Upper lobe of left lung (tissue), 4 donors: ENCODE measurements around the gene TGIF1.

Experiments used
- POLR2A ChIP-seq, 4 donors: fragments of 450-650 bp; IDR thresholded peaks; one replicate each; pipeline ENCODE4 v1.5.1; 2016 to 2017; ENCODE audit warnings: antibody characterized with exemption in 4 of 4, mild to moderate bottlenecking in 2 of 4
- POLR2AphosphoS5 ChIP-seq, 2 donors: sonication (generic); formaldehyde crosslinking; IDR thresholded peaks; one replicate each; pipeline ENCODE4 v1.5.1; 2017; ENCODE audit warnings: antibody characterized with exemption in 2 of 2
- TF ChIP-seq, protein P1 (sequence below), 6 experiments: fragments of 450-650 bp in 4 of 6; fragments of 200-600 bp in 2 of 6; sonication (generic) in 2 of 6; IDR thresholded peaks; one replicate each; pipeline ENCODE4 v1.5.1; 2016 to 2019; ENCODE audit warnings: antibody characterized with exemption in 6 of 6

DNA sequence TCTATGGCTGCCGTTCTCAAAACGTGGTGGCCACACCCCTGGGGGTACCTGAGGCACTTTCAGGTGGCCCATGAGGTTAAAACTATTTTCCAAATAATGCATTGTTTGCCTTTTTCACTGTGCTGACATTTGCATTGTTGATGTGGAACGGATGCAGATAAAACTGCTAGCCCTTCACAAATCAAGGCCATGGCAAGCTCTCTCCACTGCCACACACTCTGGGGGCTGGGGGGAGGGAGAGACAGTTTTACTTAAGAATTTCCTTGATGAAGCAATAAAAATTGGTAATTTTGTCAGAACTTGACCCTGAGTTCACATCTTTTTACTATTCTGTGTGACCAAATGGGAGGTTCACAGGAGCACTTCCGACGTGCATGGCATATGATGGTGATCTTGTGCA, 22.0 kb upstream of the TGIF1 start:
- no peak for TF ChIP-seq POLR2A (IDR thresholded peaks at IDR 0.05)
- TF ChIP-seq, protein P1, sequence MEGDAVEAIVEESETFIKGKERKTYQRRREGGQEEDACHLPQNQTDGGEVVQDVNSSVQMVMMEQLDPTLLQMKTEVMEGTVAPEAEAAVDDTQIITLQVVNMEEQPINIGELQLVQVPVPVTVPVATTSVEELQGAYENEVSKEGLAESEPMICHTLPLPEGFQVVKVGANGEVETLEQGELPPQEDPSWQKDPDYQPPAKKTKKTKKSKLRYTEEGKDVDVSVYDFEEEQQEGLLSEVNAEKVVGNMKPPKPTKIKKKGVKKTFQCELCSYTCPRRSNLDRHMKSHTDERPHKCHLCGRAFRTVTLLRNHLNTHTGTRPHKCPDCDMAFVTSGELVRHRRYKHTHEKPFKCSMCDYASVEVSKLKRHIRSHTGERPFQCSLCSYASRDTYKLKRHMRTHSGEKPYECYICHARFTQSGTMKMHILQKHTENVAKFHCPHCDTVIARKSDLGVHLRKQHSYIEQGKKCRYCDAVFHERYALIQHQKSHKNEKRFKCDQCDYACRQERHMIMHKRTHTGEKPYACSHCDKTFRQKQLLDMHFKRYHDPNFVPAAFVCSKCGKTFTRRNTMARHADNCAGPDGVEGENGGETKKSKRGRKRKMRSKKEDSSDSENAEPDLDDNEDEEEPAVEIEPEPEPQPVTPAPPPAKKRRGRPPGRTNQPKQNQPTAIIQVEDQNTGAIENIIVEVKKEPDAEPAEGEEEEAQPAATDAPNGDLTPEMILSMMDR (IDR thresholded peaks at IDR 0.05) = no peak
- no peak for TF ChIP-seq POLR2AphosphoS5 (IDR thresholded peaks at IDR 0.05)
